SU-DHL-6 (cell line): Measurements from ENCODE around the gene SRSF4.
"Not testable (repeated sequence)": the region's sequence is repeated elsewhere in the genome, so short reads cannot be mapped to it uniquely, and the experiment has no call there.

Experiments
- H2AFZ ChIP-seq: fragments of 200-600 bp; sonication (generic); 2 replicates; pipeline ENCODE4 v1.6.1; 2014; ENCODE audit warnings: low read depth, mild to moderate bottlenecking, moderate library complexity, mixed read lengths, antibody characterized with exemption, low read length; ENCODE audit not compliant: severe bottlenecking
- H3F3A ChIP-seq: fragments of 200-600 bp; shearing (Covaris generic); 2 replicates; pipeline ENCODE4 v1.6.0; 2016; ENCODE audit warnings: antibody characterized with exemption, mild to moderate bottlenecking; ENCODE audit not compliant: insufficient read depth
- H3K27ac ChIP-seq: fragments of 200-600 bp; sonication (generic); 2 replicates; pipeline ENCODE4 v1.5.1; 2016; ENCODE audit warnings: low read depth, mild to moderate bottlenecking, low read length, moderate library complexity, mixed read lengths
- H3K27me3 ChIP-seq: fragments of 200-600 bp; sonication (generic), shearing (Covaris generic); 2 replicates; pipeline ENCODE4 v1.6.0; 2014; ENCODE audit warnings: mild to moderate bottlenecking, low read length
- H3K36me3 ChIP-seq: fragments of 200-600 bp; sonication (generic); 2 replicates; pipeline ENCODE4 v1.6.1; 2014; ENCODE audit warnings: mild to moderate bottlenecking, low read length, mixed read lengths
- H3K4me2 ChIP-seq: fragments of 300-600, 200-600 bp; shearing (Covaris generic), sonication (generic); 2 replicates; pipeline ENCODE4 v1.6.0; 2014; ENCODE audit warnings: low read length, low read depth, mild to moderate bottlenecking; ENCODE audit not compliant: poor library complexity, severe bottlenecking
- H3K4me3 ChIP-seq: fragments of 200-600 bp; sonication (generic); 2 replicates; pipeline ENCODE4 v1.5.1; 2014; ENCODE audit warnings: antibody characterized with exemption, low read length, mild to moderate bottlenecking, mixed read lengths; ENCODE audit not compliant: insufficient read depth, poor library complexity, severe bottlenecking
- H3K79me2 ChIP-seq: fragments of 200-600 bp; sonication (generic); 2 replicates; pipeline ENCODE4 v1.6.1; 2014; ENCODE audit warnings: mild to moderate bottlenecking, low read length, moderate library complexity; ENCODE audit not compliant: insufficient read depth
- H3K9ac ChIP-seq: fragments of 200-600 bp; sonication (generic); 2 replicates; pipeline ENCODE4 v1.7.0; 2014; ENCODE audit warnings: mild to moderate bottlenecking, low read length
- H3K9me2 ChIP-seq: fragments of 200-600 bp; sonication (generic); replicated peaks from 2 replicates; pipeline ENCODE4 v1.6.1; 2014; ENCODE audit warnings: low read length; ENCODE audit not compliant: insufficient read depth
- H3K9me3 ChIP-seq: fragments of 200-600 bp; sonication (generic); 2 replicates; pipeline ENCODE4 v1.6.1; 2014; ENCODE audit warnings: low read length, mixed read lengths; ENCODE audit not compliant: insufficient read depth
- H4K20me1 ChIP-seq: fragments of 200-600 bp; sonication (generic); 2 replicates; pipeline ENCODE4 v1.6.1; 2014; ENCODE audit warnings: low read depth, mild to moderate bottlenecking, antibody characterized with exemption, low read length, moderate library complexity, mixed read lengths
- CTCF ChIP-seq: fragments of 200-600 bp; sonication (generic); IDR thresholded peaks from one replicate; pipeline ENCODE4 v1.5.1; 2017; ENCODE audit warnings: antibody characterized with exemption, mild to moderate bottlenecking, low read length, moderate library complexity; ENCODE audit not compliant: insufficient read depth, poor library complexity, severe bottlenecking
- EZH2phosphoT487 ChIP-seq: fragments of 200-600 bp; sonication (generic), shearing (Covaris generic); conservative IDR thresholded peaks from 2 replicates; pipeline ENCODE4 v1.6.1; 2018; ENCODE audit warnings: mild to moderate bottlenecking, antibody characterized with exemption, low read length, moderate library complexity, mixed read lengths

Gene SRSF4

GRCh38 chr1:29136391-29136915, 45.2 kb downstream of the SRSF4 start:
- H3K27me3 ChIP-seq, result no peaks in the 10 kb centered on the region
- no peak overlapping the region for H3K9ac ChIP-seq
- TF ChIP-seq EZH2phosphoT487 (no peak), CTCF (no peak)
- no peaks in the 10 kb centered on the region for H3K9me3 ChIP-seq
- H3K4me3 ChIP-seq, result no peak overlapping the region
- no peak overlapping the region for H3K4me2 ChIP-seq
- H3K36me3 ChIP-seq, result no peaks in the 10 kb centered on the region
- no peaks in the 10 kb centered on the region for H3K9me2 ChIP-seq
- no peaks in the 10 kb centered on the region for H3F3A ChIP-seq
- no peaks in the 10 kb centered on the region for H3K79me2 ChIP-seq
- H3K27ac ChIP-seq, result no peak overlapping the region
- H2AFZ ChIP-seq, result no peak overlapping the region
- H4K20me1 ChIP-seq, result no peaks in the 10 kb centered on the region

GRCh38 chr1:29134695-29135028, 47.0 kb downstream of the SRSF4 start:
- H3K9ac ChIP-seq, result no peak overlapping the region
- H3K4me2 ChIP-seq, result no peak overlapping the region
- H3K27me3 ChIP-seq, result no peaks in the 10 kb centered on the region
- H3K9me2 ChIP-seq, result no peaks in the 10 kb centered on the region
- no peaks in the 10 kb centered on the region for H3K9me3 ChIP-seq
- no peaks in the 10 kb centered on the region for H3K79me2 ChIP-seq
- no peak overlapping the region for H2AFZ ChIP-seq
- H3K27ac ChIP-seq, result no peak overlapping the region
- no peak overlapping the region for H3K4me3 ChIP-seq
- no peaks in the 10 kb centered on the region for H3K36me3 ChIP-seq
- TF ChIP-seq CTCF (no peak), EZH2phosphoT487 (no peak)
- no peaks in the 10 kb centered on the region for H3F3A ChIP-seq
- H4K20me1 ChIP-seq, result no peaks in the 10 kb centered on the region

GRCh38 chr1:29133861-29134694, 47.6 kb downstream of the SRSF4 start:
- no peak overlapping the region for H3K4me3 ChIP-seq
- H3K9me3 ChIP-seq, result no peaks in the 10 kb centered on the region
- no peak overlapping the region for H3K27ac ChIP-seq
- H2AFZ ChIP-seq, result no peak overlapping the region
- TF ChIP-seq CTCF, result no peak
- no peak for TF ChIP-seq EZH2phosphoT487
- H3K27me3 ChIP-seq, result no peaks in the 10 kb centered on the region
- H3K9me2 ChIP-seq, result no peaks in the 10 kb centered on the region
- no peak overlapping the region for H3K4me2 ChIP-seq
- no peaks in the 10 kb centered on the region for H4K20me1 ChIP-seq
- no peaks in the 10 kb centered on the region for H3K36me3 ChIP-seq
- no peak overlapping the region for H3K9ac ChIP-seq
- no peaks in the 10 kb centered on the region for H3K79me2 ChIP-seq
- no peaks in the 10 kb centered on the region for H3F3A ChIP-seq

- H3F3A ChIP-seq, H3K27me3 ChIP-seq, H3K27ac ChIP-seq, H2AFZ ChIP-seq, H3K36me3 ChIP-seq, H4K20me1 ChIP-seq, H3K9me3 ChIP-seq, H3K9me2 ChIP-seq, H3K9ac ChIP-seq, H3K4me3 ChIP-seq, H3K79me2 ChIP-seq, H3K4me2 ChIP-seq: not testable (repeated sequence)
Observed at GRCh38 chr1:29131056-29131455, 50.6 kb downstream of the SRSF4 start.
